ENCODE measurements around the gene SRL.

- no peak for TF ChIP-seq CTCF (IDR thresholded peaks at IDR 0.05)
- TF ChIP-seq POLR2A (IDR thresholded peaks at IDR 0.05): no peak
Observed at GRCh38 chr16:4212934-4213296, 29.0 kb downstream of the SRL start.
